GM06990 (cell line): ENCODE results near the gene MRPL53.
"Not testable (repeated sequence)": the region's sequence is repeated elsewhere in the genome, so short reads cannot be mapped to it uniquely, and the experiment has no call there.

Source experiments
- DNase-seq: peaks from one replicate; pipeline ENCODE4 v3.0.0-alpha.2; 2011; ENCODE audit not compliant: insufficient read length; ENCODE audit errors: extremely low read depth
- H3K27me3 ChIP-seq: replicated peaks from 2 replicates; pipeline ENCODE4 v1.6.0; 2011; ENCODE audit warnings: low read length; ENCODE audit not compliant: control insufficient read depth, insufficient read depth
- H3K36me3 ChIP-seq: 2 replicates; pipeline ENCODE4 v1.5.1; 2011; ENCODE audit warnings: low read length; ENCODE audit not compliant: control insufficient read depth, insufficient read depth
- H3K4me3 ChIP-seq: replicated peaks from 2 replicates; pipeline ENCODE4 v1.5.1; 2011; ENCODE audit warnings: low read depth, mild to moderate bottlenecking, control low read depth, low read length
- CTCF ChIP-seq: IDR thresholded peaks from 2 replicates; pipeline ENCODE4 v1.5.1; 2011; ENCODE audit warnings: low read length, control low read depth, mild to moderate bottlenecking, inconsistent platforms; ENCODE audit not compliant: insufficient read depth, poor library complexity, severe bottlenecking

MRPL53 gene

DNA sequence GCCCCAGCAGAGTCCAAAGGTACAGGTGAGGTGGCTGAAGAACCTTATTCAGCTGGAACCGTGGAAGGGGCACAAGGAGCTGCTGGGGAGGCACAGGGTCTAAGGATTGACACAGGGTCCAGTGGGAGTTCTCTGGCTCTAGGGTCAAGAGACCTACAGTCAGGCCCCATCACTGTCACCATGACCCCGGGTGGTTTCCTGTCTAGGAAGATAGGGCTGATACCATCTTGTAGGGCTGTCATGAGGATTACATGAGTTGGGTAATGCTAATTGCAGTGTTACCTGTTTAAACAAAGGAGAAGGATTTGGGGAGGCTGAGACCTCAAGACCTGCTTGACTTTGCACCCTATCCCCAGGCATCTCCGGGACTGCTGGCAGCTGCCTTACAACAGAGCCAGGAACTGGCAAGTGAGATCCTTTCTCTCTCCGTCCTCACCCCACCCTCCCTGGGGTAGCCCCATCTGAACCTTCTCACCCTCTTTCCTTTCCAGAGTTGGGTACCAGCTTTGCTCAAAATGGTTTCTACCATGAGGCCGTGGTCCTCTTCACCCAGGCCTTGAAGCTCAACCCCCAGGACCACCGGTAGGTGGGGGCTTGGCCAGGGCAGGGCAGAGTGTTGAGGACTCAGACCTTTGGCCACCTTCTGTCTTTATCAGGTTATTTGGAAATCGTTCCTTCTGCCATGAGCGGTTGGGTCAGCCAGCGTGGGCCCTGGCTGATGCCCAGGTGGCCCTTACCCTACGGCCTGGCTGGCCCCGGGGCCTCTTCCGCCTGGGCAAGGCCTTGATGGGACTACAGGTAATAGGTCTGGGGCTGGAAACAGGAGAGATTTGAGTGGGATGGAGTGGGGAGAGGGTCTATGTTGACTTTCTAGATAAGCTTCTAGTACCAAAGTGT, 19.4 kb upstream of the MRPL53 start:
- no peak for TF ChIP-seq CTCF
- Histone ChIP-seq H3K27me3 (no peaks in the 10 kb centered on the region), H3K36me3 (peaks cover 20% of the 10 kb centered on the region), H3K4me3 (no peak overlapping the region)
- DNase-seq: no peak

DNA sequence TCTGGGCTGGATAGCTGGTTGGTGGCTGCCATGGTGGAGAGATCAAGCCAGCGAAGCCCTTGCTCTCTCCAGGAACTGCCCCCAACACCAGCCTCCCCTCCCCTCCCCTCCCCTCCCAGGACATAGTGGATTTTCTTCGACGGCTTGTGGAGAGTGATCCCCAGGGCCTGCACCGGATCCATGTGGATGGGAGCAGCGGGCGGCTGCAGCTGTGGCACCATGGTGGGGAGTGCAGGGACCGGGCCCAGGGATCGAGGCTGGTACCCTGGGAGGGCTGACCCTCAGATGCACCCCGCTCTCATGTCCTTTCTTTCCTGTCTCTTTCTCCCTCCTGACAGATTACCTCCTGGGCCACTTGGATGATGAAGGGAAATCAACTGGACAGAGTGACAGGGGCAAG, 17.4 kb upstream of the MRPL53 start:
- Histone ChIP-seq H3K36me3 (peaks cover 20% of the 10 kb centered on the region), H3K27me3 (no peaks in the 10 kb centered on the region), H3K4me3 (no peak overlapping the region)
- no peak for TF ChIP-seq CTCF
- DNase-seq: no peak

DNA sequence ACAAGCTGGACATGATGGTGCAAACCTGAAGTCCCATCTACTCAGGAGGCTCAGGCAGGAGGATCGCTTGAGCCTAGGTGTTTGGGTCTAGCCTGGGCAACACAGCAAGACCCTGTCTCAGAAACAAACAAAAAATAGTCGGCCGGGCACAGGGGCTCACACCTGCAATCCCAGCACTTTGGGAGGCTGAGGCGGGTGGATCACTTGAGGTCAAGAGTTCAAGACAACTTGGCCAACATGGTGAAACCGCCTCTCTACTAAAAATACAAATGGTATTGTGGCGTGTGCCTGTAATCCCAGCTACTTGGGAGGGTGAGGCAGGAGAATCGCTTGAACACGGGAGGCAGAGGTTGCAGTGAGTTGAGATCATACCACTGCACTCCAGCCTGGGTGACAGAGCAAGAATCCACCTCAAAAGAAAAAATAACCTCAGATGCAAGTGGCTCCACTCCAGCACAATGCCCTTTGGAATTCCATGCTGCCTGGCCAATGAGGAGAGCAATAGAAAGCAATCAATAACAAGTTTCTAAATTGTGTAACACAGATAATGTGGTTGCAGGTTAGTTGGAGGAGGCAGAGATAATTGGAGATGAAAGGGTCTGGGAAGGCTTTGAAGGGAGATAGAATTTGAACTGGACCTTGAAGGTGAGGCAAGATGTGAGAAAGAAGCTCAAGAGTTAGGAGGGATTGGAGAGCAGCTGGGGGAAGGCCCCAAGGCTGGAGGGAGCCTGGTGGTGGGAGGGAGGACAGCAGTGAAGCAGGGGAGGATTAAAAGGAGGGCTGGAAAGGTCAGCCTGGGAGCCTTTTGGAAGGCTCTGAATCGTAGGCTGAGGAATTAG, 16.4 kb upstream of the MRPL53 start:
- Histone ChIP-seq H3K36me3 (peaks cover 20% of the 10 kb centered on the region), H3K4me3 (no peak overlapping the region), H3K27me3 (no peaks in the 10 kb centered on the region)
- TF ChIP-seq CTCF: no peak
- no peak for DNase-seq

DNA sequence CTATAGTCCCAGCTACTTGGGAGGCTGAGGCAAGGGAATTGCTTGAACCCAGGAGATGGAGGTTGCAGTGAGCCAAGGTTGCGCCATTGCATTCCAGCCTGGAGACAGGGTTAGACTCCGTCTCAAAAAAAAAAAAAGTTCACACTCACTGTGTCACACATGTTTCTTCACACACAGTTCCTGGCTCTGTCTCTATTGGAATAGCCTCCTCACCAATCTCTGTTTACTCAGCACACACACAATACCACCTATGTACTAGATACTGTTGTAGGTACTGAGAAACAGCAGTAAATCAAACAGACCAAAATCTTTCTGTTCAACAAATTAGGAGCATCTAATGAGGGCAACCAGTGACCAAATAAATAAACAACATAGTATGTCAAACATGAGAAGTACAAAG, 13.7 kb upstream of the MRPL53 start:
- Histone ChIP-seq H3K27me3 (no peaks in the 10 kb centered on the region), H3K36me3 (peaks cover 5% of the 10 kb centered on the region), H3K4me3 (no peak overlapping the region)
- no peak for TF ChIP-seq CTCF
- no peak for DNase-seq

DNA sequence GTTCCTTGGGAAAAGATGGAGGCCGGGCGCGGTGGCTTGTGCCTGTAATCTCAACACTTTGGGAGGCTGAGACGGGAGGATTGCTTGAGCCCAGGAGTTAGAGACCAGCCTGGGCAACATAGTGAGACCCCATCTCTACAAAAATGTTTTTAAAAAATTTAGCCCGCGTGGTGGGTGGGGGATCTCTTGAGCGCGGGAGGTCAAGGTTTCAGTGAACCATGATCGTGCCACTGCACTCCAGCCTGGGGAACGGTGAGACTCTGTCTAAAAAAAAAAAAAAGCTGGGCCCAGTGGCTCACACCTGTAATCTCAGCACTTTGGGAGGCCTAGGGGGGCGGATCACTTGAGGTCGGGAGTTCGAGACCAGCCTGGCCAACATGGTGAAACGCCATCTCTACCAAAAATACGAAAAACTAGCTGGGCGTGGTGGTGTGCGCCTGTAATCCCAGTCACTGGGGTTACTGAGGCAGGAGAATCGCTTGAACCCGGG, 11.2 kb upstream of the MRPL53 start:
- H3K27me3 ChIP-seq, H3K36me3 ChIP-seq, DNase-seq: not testable (repeated sequence)
- peak overlapping the region; percentile 94 for H3K4me3 ChIP-seq
